Measurements from ENCODE around the gene STK26.

DNA sequence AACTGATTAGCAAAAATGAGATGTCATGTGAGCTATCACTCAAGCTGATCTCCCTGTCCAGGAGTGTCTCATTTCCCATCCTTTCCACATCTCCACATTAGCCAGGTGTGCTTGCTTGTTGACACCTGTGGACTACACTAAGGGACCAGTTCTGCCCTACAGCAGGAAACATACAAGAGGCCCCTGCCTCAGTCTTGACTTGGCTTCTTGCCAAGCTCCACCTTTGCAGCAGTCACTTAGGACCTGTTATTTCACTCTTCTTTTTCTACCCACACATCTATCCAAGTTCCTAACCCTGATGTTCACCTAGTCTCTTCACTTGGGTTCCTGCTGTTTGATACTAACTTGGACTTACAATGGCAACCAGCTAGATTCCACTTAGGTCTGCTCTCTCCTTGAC, 91.5 kb downstream of the STK26 start:
- TF ChIP-seq, protein P1, sequence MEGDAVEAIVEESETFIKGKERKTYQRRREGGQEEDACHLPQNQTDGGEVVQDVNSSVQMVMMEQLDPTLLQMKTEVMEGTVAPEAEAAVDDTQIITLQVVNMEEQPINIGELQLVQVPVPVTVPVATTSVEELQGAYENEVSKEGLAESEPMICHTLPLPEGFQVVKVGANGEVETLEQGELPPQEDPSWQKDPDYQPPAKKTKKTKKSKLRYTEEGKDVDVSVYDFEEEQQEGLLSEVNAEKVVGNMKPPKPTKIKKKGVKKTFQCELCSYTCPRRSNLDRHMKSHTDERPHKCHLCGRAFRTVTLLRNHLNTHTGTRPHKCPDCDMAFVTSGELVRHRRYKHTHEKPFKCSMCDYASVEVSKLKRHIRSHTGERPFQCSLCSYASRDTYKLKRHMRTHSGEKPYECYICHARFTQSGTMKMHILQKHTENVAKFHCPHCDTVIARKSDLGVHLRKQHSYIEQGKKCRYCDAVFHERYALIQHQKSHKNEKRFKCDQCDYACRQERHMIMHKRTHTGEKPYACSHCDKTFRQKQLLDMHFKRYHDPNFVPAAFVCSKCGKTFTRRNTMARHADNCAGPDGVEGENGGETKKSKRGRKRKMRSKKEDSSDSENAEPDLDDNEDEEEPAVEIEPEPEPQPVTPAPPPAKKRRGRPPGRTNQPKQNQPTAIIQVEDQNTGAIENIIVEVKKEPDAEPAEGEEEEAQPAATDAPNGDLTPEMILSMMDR (conservative IDR thresholded peaks at IDR 0.05; ENCODE audit: low read length), result no peak
- TF ChIP-seq EZH2phosphoT487 (IDR thresholded peaks at IDR 0.05; ENCODE audit: borderline replicate concordance), result no peak
